ENCODE results near the gene DPP6.

GRCh38 chr7:154577141-154577873 is 525.1 kb downstream of the DPP6 start:
- TF ChIP-seq POLR2AphosphoS5 (IDR thresholded peaks at IDR 0.05) (no peak), CTCF (IDR thresholded peaks at IDR 0.05) (no peak), POLR2A (IDR thresholded peaks at IDR 0.05) (no peak), EP300 (IDR thresholded peaks at IDR 0.05; ENCODE audit: low read depth) (no peak)

All from transverse colon (tissue), 4 donors.